ENCODE measurements around the gene ZNF804A.
"Not testable (repeated sequence)": the region's sequence is repeated elsewhere in the genome, so short reads cannot be mapped to it uniquely, and the experiment has no call there.

Gene ZNF804A

GRCh38 chr2:184834699-184835397, 236.5 kb downstream of the ZNF804A start:
- DNase-seq (ENCODE audit: low read depth) = no peak

- no peak for DNase-seq (ENCODE audit: low read depth)
These were observed 237.0 kb downstream of the ZNF804A start for GRCh38 chr2:184835398-184835715.

GRCh38 chr2:184847331-184847730, 249.0 kb downstream of the ZNF804A start:
- no peak for DNase-seq (ENCODE audit: low read depth)

- no peak for DNase-seq (ENCODE audit: low read depth)
These were observed 251.2 kb downstream of the ZNF804A start for GRCh38 chr2:184849516-184849915.

- DNase-seq (ENCODE audit: low read depth) = no peak
These were observed 253.2 kb downstream of the ZNF804A start for GRCh38 chr2:184851576-184851975.

GRCh38 chr2:184859187-184859586, 260.9 kb downstream of the ZNF804A start:
- no peak for DNase-seq (ENCODE audit: low read depth)

- no peak for DNase-seq (ENCODE audit: low read depth)
These were observed 262.4 kb downstream of the ZNF804A start for GRCh38 chr2:184860744-184861143.

GRCh38 chr2:184875212-184875611, 276.9 kb downstream of the ZNF804A start:
- DNase-seq (ENCODE audit: low read depth) = no peak

- no peak for DNase-seq (ENCODE audit: low read depth)
These were observed 277.6 kb downstream of the ZNF804A start for GRCh38 chr2:184875911-184876310.

- no peak for DNase-seq (ENCODE audit: low read depth)
These were observed 279.6 kb downstream of the ZNF804A start for GRCh38 chr2:184877909-184878308.

- DNase-seq (ENCODE audit: low read depth) = no peak
These were observed 281.3 kb downstream of the ZNF804A start for GRCh38 chr2:184879671-184880070.

GRCh38 chr2:184886585-184886984, 288.3 kb downstream of the ZNF804A start:
- DNase-seq (ENCODE audit: low read depth) = not testable (repeated sequence)

GRCh38 chr2:184890311-184890710, 292.0 kb downstream of the ZNF804A start:
- DNase-seq (ENCODE audit: low read depth) = no peak

GRCh38 chr2:184904991-184905390, 306.7 kb downstream of the ZNF804A start:
- DNase-seq (ENCODE audit: low read depth) = no peak

- DNase-seq (ENCODE audit: low read depth) = no peak
These were observed 307.8 kb downstream of the ZNF804A start for GRCh38 chr2:184906160-184906559.

- DNase-seq (ENCODE audit: low read depth) = no peak
These were observed 308.4 kb downstream of the ZNF804A start for GRCh38 chr2:184906709-184907108.

- DNase-seq (ENCODE audit: low read depth) = no peak
These were observed 310.6 kb downstream of the ZNF804A start for GRCh38 chr2:184908966-184909365.

GRCh38 chr2:184920451-184920965, 322.2 kb downstream of the ZNF804A start:
- DNase-seq (ENCODE audit: low read depth) = no peak

GRCh38 chr2:184921676-184922075, 323.3 kb downstream of the ZNF804A start:
- no peak for DNase-seq (ENCODE audit: low read depth)

GRCh38 chr2:184923751-184924150, 325.4 kb downstream of the ZNF804A start:
- no peak for DNase-seq (ENCODE audit: low read depth)

GRCh38 chr2:184927040-184927439, 328.7 kb downstream of the ZNF804A start:
- no peak for DNase-seq (ENCODE audit: low read depth)

GRCh38 chr2:184936761-184937160, 338.4 kb downstream of the ZNF804A start:
- no peak for DNase-seq (ENCODE audit: low read depth)

- no peak for DNase-seq (ENCODE audit: low read depth)
These were observed 340.1 kb downstream of the ZNF804A start for GRCh38 chr2:184938221-184938985.

Measured in stimulated activated CD8-positive, alpha-beta memory T cell treated with anti-CD3 and anti-CD28 coated beads, Interleukin-7, amount 100 ng/mL, for 24 hours (primary cell).